GM12878 (cell line): ENCODE data around the gene AGAP3. TPM values are rescaled to one million over a fixed set of nuclear protein-coding genes. Genes with fewer than 3 reads are reported as not detected.

ENCODE experiments used
- ATAC-seq: fragments of 200-7000 bp; cut with Tn5 transposase; 3 replicates; pipeline ENCODE4 v1.9.1; 2020; ENCODE audit warnings: mild to moderate bottlenecking, moderate library complexity
- BruUV-seq: library from RNA; stranded (reverse); fragments of 400-500 nt; replicated peaks from 2 replicates; lab custom pipeline; 2021; lab: Mats Ljungman, UMichigan
- CTCF ChIA-PET: fragments of 300-600 bp; sonication (Branson Sonifier 250); formaldehyde crosslinking; extraction: SDS; loops from one replicate; lab custom pipeline; 2021; ENCODE audit warnings: inconsistent platforms; lab: Yijun Ruan, JAX
- POLR2A ChIA-PET: fragments of 350-600 bp; formaldehyde crosslinking; extraction: SDS; loops from one replicate; lab custom pipeline; 2021; ENCODE audit warnings: inconsistent platforms; lab: Charles Lee
- RAD21 ChIA-PET: fragments of 300-600 bp; sonication (Branson Sonifier 250); formaldehyde crosslinking; loops from one replicate; lab custom pipeline; 2023; ENCODE audit warnings: antibody characterized with exemption; ENCODE audit not compliant: unreplicated experiment; lab: Charles Lee
- SMC1A ChIA-PET: fragments of 300-600 bp; sonication (Branson Sonifier 250); formaldehyde crosslinking; loops from one replicate; lab custom pipeline; 2023; ENCODE audit not compliant: unreplicated experiment, uncharacterized antibody; lab: Charles Lee
- DNase-seq: peaks from one replicate; pipeline ENCODE4 v3.0.0-alpha.2; 2011; ENCODE audit warnings: low read depth, low spot score
- FAIRE-seq: peaks from 3 replicates; lab custom pipeline; 2011; peaks lifted over from hg19 to GRCh38; lab: Jason Lieb, UNC
- H2AFZ ChIP-seq: 2 replicates; pipeline ENCODE4 v1.6.0; 2011; ENCODE audit warnings: low read depth, low read length, control low read depth; ENCODE audit not compliant: control insufficient read depth
- H3K27ac ChIP-seq: 2 replicates; pipeline ENCODE4 v1.5.1; 2011; ENCODE audit warnings: control low read depth; ENCODE audit not compliant: control insufficient read depth, insufficient read depth
- H3K27me3 ChIP-seq, 2 experiments: replicated peaks in 1 of 2; 2 replicates each; pipeline versions ENCODE4 v1.6.0 to v1.6.1; 2011; ENCODE audit warnings: low read length in 1 of 2; ENCODE audit not compliant: control insufficient read depth in 2 of 2, insufficient read depth in 2 of 2
- H3K36me3 ChIP-seq, 2 experiments: 2 replicates each; pipeline ENCODE4 v1.5.1; 2011; ENCODE audit warnings: low read length in 1 of 2; ENCODE audit not compliant: control insufficient read depth in 2 of 2, insufficient read depth in 2 of 2
- H3K4me1 ChIP-seq: 2 replicates; pipeline ENCODE4 v1.6.1; 2011; ENCODE audit warnings: mild to moderate bottlenecking, low read length, moderate library complexity, mixed read lengths; ENCODE audit not compliant: control insufficient read depth, insufficient read depth
- H3K4me2 ChIP-seq: 2 replicates; pipeline ENCODE4 v1.6.0; 2011; ENCODE audit warnings: control low read depth; ENCODE audit not compliant: control insufficient read depth, insufficient read depth
- H3K4me3 ChIP-seq: fragments of 200-600 bp; sonication (generic); 2 replicates; pipeline ENCODE4 v1.5.1; 2016
- H3K79me2 ChIP-seq: 2 replicates; pipeline ENCODE4 v1.6.0; 2011; ENCODE audit warnings: low read length; ENCODE audit not compliant: control insufficient read depth, insufficient read depth
- H3K9ac ChIP-seq: 2 replicates; pipeline ENCODE4 v1.8.0; 2011; ENCODE audit warnings: low read length, control low read depth, mixed read lengths; ENCODE audit not compliant: control insufficient read depth, insufficient read depth
- H3K9me3 ChIP-seq: replicated peaks from 3 replicates; pipeline ENCODE4 v1.5.1; 2011; ENCODE audit warnings: mild to moderate bottlenecking, low read length; ENCODE audit not compliant: control insufficient read depth, insufficient read depth
- H4K20me1 ChIP-seq: 2 replicates; pipeline ENCODE4 v1.6.0; 2011; ENCODE audit not compliant: control insufficient read depth, insufficient read depth
- BCL11A ChIP-seq: IDR thresholded peaks from 2 replicates; pipeline ENCODE4 v1.6.1; 2011; ENCODE audit warnings: low read depth, low read length
- BRCA1 ChIP-seq: IDR thresholded peaks from 2 replicates; pipeline ENCODE4 v1.6.1; 2011; ENCODE audit warnings: low read depth, low read length, improper control_type of control experiment
- CHD1 ChIP-seq: IDR thresholded peaks from 2 replicates; pipeline ENCODE4 v1.6.1; 2012; ENCODE audit warnings: low read depth, low read length, improper control_type of control experiment
- HCFC1 ChIP-seq: fragments of 150-350 bp; IDR thresholded peaks from 2 replicates; pipeline ENCODE4 v1.6.1; 2014; ENCODE audit warnings: low read length
- IRF5 ChIP-seq: fragments of 450-650 bp; IDR thresholded peaks from 2 replicates; pipeline ENCODE4 v1.6.1; 2017; ENCODE audit warnings: borderline replicate concordance
- PRDM15 ChIP-seq: fragments of 450-650 bp; formaldehyde crosslinking; IDR thresholded peaks from 2 replicates; pipeline ENCODE4 v1.4.0; 2020; ENCODE audit warnings: mild to moderate bottlenecking, moderate library complexity
- SMAD1 ChIP-seq: fragments of 450-650 bp; IDR thresholded peaks from 2 replicates; pipeline ENCODE4 v1.6.1; 2018; ENCODE audit warnings: mild to moderate bottlenecking, low read depth; ENCODE audit not compliant: partially characterized antibody
- SPI1 ChIP-seq: IDR thresholded peaks from 2 replicates; pipeline ENCODE4 v1.6.1; 2011; ENCODE audit warnings: low read depth, mild to moderate bottlenecking, low read length, moderate library complexity, borderline replicate concordance; ENCODE audit not compliant: insufficient read depth
- TBL1XR1 ChIP-seq: IDR thresholded peaks from 2 replicates; pipeline ENCODE4 v1.6.1; 2012; ENCODE audit warnings: low read depth, low read length, improper control_type of control experiment
- ZNF207 ChIP-seq: fragments of 450-650 bp; IDR thresholded peaks from 2 replicates; pipeline ENCODE4 v1.6.1; 2014; ENCODE audit warnings: antibody characterized with exemption, mild to moderate bottlenecking, borderline replicate concordance
- ZNF622 ChIP-seq: fragments of 450-650 bp; IDR thresholded peaks from 2 replicates; pipeline ENCODE4 v1.6.1; 2017; ENCODE audit warnings: mild to moderate bottlenecking, inconsistent platforms
- WGBS: methylation state at CpG from one replicate; pipeline ENCODE4 v1.1.6; 2016; ENCODE audit warnings: low lambda C conversion rate; ENCODE audit not compliant: insufficient replicate concordance, insufficient coverage; ENCODE audit errors: missing lambda C conversion rate; 5-methylcytosine and 5-hydroxymethylcytosine counted together
- in situ Hi-C: fragments of 300-500 bp; cut with MboI; formaldehyde crosslinking; loops from 9 replicates; pipeline ENCODE4 v1.14.3; 2018; ENCODE audit warnings: mixed read lengths
- intact Hi-C: fragments of 100-400 bp; cut with micrococcal nuclease; formaldehyde crosslinking; loops from one replicate; pipeline ENCODE4 v1.14.2; 2022; ENCODE audit not compliant: unreplicated experiment
- polyA plus RNA-seq, 11 experiments: library from polyadenylated mRNA; depleted of rRNA in 4 of 11; unstranded in 6 of 11; stranded (reverse) in 5 of 11; fragments of >200 nt; fragmentation: Nextera tagmentation in 4 of 11; fragmentation: Illumina TruSeq in 1 of 11; extraction: Ambion mirVana in 4 of 11; extraction: Trizol in 1 of 11; gene quantifications; 1 replicate in 1 of 11; 2 replicates in 10 of 11; pipeline versions ENCODE4 v1.2.1 to v1.2.3, GENCODE V29; 2011 to 2016; ENCODE audit warnings: inconsistent platforms in 2 of 11, missing spikeins in 2 of 11, low read depth in 1 of 11
- total RNA-seq, 4 experiments: library from RNA; depleted of rRNA in 3 of 4; stranded (reverse); fragments of >200 nt in 3 of 4; fragmentation: Illumina TruSeq in 1 of 4; extraction: Trizol in 1 of 4; gene quantifications; 2 replicates each; pipeline versions ENCODE4 v1.2.1 to v1.2.3, GENCODE V29; 2013 to 2021
- TF ChIP-seq, protein P1 (sequence below): fragments of 450-650 bp; formaldehyde crosslinking; IDR thresholded peaks from 2 replicates; pipeline ENCODE4 v1.5.0; 2022; ENCODE audit warnings: mild to moderate bottlenecking, missing genetic modification characterization
- TF ChIP-seq, protein P2 (sequence below): fragments of 450-650 bp; IDR thresholded peaks from 2 replicates; pipeline ENCODE4 v1.6.1; 2017; ENCODE audit warnings: low read depth, mild to moderate bottlenecking, moderate library complexity
- TF ChIP-seq, protein P3 (sequence below): fragments of 450-650 bp; IDR thresholded peaks from 2 replicates; pipeline ENCODE4 v1.6.1; 2016; ENCODE audit warnings: mild to moderate bottlenecking

Gene AGAP3
- total and polyA plus RNA-seq, 10 of the 15 experiments (the other 5 are each of a cell fraction or from before 2014, with no cell fraction given): 1.8 to 68.1 (median 15.7) TPM

DNA sequence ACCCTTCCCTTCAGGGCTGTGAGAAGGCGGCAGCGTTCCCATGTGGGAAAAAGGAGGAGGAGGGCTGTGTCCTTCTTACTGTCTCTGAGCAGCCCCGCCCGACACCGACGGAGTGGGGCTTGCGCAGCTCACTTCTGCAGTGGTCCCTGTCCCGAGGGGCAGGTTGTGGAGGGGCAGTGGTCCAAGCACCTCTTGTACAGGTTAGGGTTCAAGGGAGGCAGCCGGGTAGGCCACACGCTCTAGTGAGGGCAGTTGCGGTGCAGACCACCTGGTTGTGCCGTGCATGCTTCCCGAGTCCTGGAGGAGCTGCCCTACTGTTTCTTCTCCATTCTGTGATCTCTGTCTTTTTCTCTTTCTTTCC lies 32.8 kb downstream of the AGAP3 start:
- no peak overlapping the region for H2AFZ ChIP-seq
- RAD21 ChIA-PET: no interaction called here
- CTCF ChIA-PET: interaction anchor here (0.9 kb wide), 1 partner anchor 8 kb away, joined by 3 read pairs; no protein-coding TSS in a partner anchor
- no peak overlapping the region for H3K4me2 ChIP-seq
- WGBS: 90% methylated on average over 13 of the region's 13 CpGs
- no TSS peak for BruUV-seq
- in situ Hi-C loops (no loop called here), intact Hi-C loops (no loop called here)
- no peak overlapping the region for H3K27ac ChIP-seq
- no peaks in the 10 kb centered on the region for H3K79me2 ChIP-seq
- SMC1A ChIA-PET: no interaction called here
- FAIRE-seq: no peak
- H4K20me1 ChIP-seq: no peaks in the 10 kb centered on the region
- H3K4me3 ChIP-seq: no peak overlapping the region
- no peaks in the 10 kb centered on the region for H3K4me1 ChIP-seq
- ATAC-seq: no peak
- DNase-seq: no peak
- no peak overlapping the region for H3K9ac ChIP-seq
- H3K27me3 ChIP-seq: no peaks in the 10 kb centered on the region
- peaks cover 3 to 21% of the 10 kb centered on the region in 2 experiments; a peak in 3 of 4 replicates for H3K36me3 ChIP-seq
- H3K9me3 ChIP-seq: no peaks in the 10 kb centered on the region
- POLR2A ChIA-PET: no interaction called here
- no peak for TF ChIP-seq BRCA1
- TF ChIP-seq ZNF622: no peak
- no peak for TF ChIP-seq SPI1
- no peak for TF ChIP-seq ZNF207
- TF ChIP-seq, protein P1, sequence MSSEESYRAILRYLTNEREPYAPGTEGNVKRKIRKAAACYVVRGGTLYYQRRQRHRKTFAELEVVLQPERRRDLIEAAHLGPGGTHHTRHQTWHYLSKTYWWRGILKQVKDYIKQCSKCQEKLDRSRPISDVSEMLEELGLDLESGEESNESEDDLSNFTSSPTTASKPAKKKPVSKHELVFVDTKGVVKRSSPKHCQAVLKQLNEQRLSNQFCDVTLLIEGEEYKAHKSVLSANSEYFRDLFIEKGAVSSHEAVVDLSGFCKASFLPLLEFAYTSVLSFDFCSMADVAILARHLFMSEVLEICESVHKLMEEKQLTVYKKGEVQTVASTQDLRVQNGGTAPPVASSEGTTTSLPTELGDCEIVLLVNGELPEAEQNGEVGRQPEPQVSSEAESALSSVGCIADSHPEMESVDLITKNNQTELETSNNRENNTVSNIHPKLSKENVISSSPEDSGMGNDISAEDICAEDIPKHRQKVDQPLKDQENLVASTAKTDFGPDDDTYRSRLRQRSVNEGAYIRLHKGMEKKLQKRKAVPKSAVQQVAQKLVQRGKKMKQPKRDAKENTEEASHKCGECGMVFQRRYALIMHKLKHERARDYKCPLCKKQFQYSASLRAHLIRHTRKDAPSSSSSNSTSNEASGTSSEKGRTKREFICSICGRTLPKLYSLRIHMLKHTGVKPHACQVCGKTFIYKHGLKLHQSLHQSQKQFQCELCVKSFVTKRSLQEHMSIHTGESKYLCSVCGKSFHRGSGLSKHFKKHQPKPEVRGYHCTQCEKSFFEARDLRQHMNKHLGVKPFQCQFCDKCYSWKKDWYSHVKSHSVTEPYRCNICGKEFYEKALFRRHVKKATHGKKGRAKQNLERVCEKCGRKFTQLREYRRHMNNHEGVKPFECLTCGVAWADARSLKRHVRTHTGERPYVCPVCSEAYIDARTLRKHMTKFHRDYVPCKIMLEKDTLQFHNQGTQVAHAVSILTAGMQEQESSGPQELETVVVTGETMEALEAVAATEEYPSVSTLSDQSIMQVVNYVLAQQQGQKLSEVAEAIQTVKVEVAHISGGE (CRISPR knock-in tag): no peak
- no peak for TF ChIP-seq CHD1
- no peak for TF ChIP-seq IRF5
- TF ChIP-seq SMAD1: no peak
- TF ChIP-seq PRDM15 (CRISPR knock-in tag): no peak
- TF ChIP-seq, protein P2, sequence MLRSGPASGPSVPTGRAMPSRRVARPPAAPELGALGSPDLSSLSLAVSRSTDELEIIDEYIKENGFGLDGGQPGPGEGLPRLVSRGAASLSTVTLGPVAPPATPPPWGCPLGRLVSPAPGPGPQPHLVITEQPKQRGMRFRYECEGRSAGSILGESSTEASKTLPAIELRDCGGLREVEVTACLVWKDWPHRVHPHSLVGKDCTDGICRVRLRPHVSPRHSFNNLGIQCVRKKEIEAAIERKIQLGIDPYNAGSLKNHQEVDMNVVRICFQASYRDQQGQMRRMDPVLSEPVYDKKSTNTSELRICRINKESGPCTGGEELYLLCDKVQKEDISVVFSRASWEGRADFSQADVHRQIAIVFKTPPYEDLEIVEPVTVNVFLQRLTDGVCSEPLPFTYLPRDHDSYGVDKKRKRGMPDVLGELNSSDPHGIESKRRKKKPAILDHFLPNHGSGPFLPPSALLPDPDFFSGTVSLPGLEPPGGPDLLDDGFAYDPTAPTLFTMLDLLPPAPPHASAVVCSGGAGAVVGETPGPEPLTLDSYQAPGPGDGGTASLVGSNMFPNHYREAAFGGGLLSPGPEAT: no peak
- TF ChIP-seq, protein P3, sequence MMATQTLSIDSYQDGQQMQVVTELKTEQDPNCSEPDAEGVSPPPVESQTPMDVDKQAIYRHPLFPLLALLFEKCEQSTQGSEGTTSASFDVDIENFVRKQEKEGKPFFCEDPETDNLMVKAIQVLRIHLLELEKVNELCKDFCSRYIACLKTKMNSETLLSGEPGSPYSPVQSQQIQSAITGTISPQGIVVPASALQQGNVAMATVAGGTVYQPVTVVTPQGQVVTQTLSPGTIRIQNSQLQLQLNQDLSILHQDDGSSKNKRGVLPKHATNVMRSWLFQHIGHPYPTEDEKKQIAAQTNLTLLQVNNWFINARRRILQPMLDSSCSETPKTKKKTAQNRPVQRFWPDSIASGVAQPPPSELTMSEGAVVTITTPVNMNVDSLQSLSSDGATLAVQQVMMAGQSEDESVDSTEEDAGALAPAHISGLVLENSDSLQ: no peak
- no peak for TF ChIP-seq BCL11A
- TF ChIP-seq TBL1XR1: no peak
- TF ChIP-seq HCFC1: no peak
